ENCODE data around the gene GPR63. TPM values are rescaled to one million over a fixed set of nuclear protein-coding genes. Genes with fewer than 3 reads are reported as not detected.

The GPR63 gene
- total and polyA plus RNA-seq, 9 of the 15 experiments (the other 6 are each of a cell fraction or from before 2014, with no cell fraction given) = 1.6 to 5.1 (median 3.7) TPM

GRCh38 chr6:96809119-96809518 is 28.2 kb downstream of the GPR63 start:
- no peak overlapping the region for H3K9ac ChIP-seq (ENCODE audit: insufficient read depth in 1 of 2, low read depth in 2 of 2, low read length in 2 of 2)
- intact Hi-C loops (cut with micrococcal nuclease) = no loop called here
- no TSS peak for BruUV-seq (replicated peaks)
- no peak overlapping the region for H3K27ac ChIP-seq (ENCODE audit: extremely low read depth, low read depth, low read length)
- ChIA-PET POLR2A (no interaction called here), CTCF (ENCODE audit: low intra/inter-chr PET ratio) (no interaction called here)
- no peak overlapping the region for H3K4me2 ChIP-seq (ENCODE audit: insufficient read depth, low read length)
- H3K9me1 ChIP-seq (ENCODE audit: control insufficient read depth, insufficient read depth, low read length) = no peaks in the 10 kb centered on the region
- no peaks in the 10 kb centered on the region for H3K79me2 ChIP-seq (ENCODE audit: control insufficient read depth, insufficient read depth, low read length)
- H3K9me3 ChIP-seq (replicated peaks; ENCODE audit: control insufficient read depth, insufficient read depth, low read depth, low read length) = no peaks in the 10 kb centered on the region
- FAIRE-seq (peak; percentile 78), ATAC-seq (peak; percentile 95), DNase-seq (ENCODE audit: extremely low read depth in 1 of 4, low spot score in 3 of 4) (peak; percentile 37 to 71 (median 45))
- no peak overlapping the region for H3K4me3 ChIP-seq
- in situ Hi-C loops (cut with MboI) = no loop called here
- H2AFZ ChIP-seq (ENCODE audit: low read depth, low read length) = no peak overlapping the region
- peaks cover 0 to 4% of the 10 kb centered on the region in 2 experiments; a peak in 3 of 5 replicates for H3K4me1 ChIP-seq (replicated peaks in 1 of 2; ENCODE audit: control insufficient read depth in 2 of 2, insufficient read depth in 2 of 2, low read length in 2 of 2)
- no peaks in the 10 kb centered on the region for H4K20me1 ChIP-seq (replicated peaks; ENCODE audit: control insufficient read depth, insufficient read depth, low read length)
- no peaks in the 10 kb centered on the region for H3K36me3 ChIP-seq (ENCODE audit: control insufficient read depth, insufficient read depth, low read length)
- no peaks in the 10 kb centered on the region for H3K27me3 ChIP-seq (ENCODE audit: control insufficient read depth in 2 of 2, insufficient read depth in 2 of 2, low read length in 2 of 2)
- 0 out of 2 replicates have a peak, but pooled peaks have one; percentile 28 for TF ChIP-seq CC2D1A (IDR thresholded peaks at IDR 0.05)
- 0 out of 2 replicates have a peak, but pooled peaks have one; percentile 37 for TF ChIP-seq ADNP (tag; IDR thresholded peaks at IDR 0.05)
- TF ChIP-seq HDAC2 (IDR thresholded peaks at IDR 0.05) = peak; percentile 58; the same call in 1 of the 2 replicates
- TF ChIP-seq SPI1 (IDR thresholded peaks at IDR 0.05; ENCODE audit: borderline replicate concordance, low read depth, low read length) = no peak
- no peak for TF ChIP-seq NR2C1 (IDR thresholded peaks at IDR 0.05)
- TF ChIP-seq NR2C1 (tag; IDR thresholded peaks at IDR 0.05) = no peak
- TF ChIP-seq ATF7 (IDR thresholded peaks at IDR 0.05) = no peak
- TF ChIP-seq C11orf30 (IDR thresholded peaks at IDR 0.05; ENCODE audit: low read depth) = 0 out of 2 replicates have a peak, but pooled peaks have one; percentile 7
- TF ChIP-seq ZNF217 (CRISPR knock-in tag; IDR thresholded peaks at IDR 0.05) = no peak
- peak; percentile 38; the same call in 1 of the 2 replicates for TF ChIP-seq CEBPB (tag; IDR thresholded peaks at IDR 0.05)
- TF ChIP-seq CHAMP1 (IDR thresholded peaks at IDR 0.05) = no peak
- no peak for TF ChIP-seq CEBPG (CRISPR knock-in tag; IDR thresholded peaks at IDR 0.05)
- 0 out of 4 replicates have a peak, but pooled peaks of 1 of the 2 experiments have one; percentile 20 for TF ChIP-seq CEBPG (tag; conservative IDR thresholded peaks at IDR 0.05 in 1 of 2, IDR thresholded peaks at IDR 0.05 in 1 of 2)
- peak; percentile 29 for TF ChIP-seq DACH1 (IDR thresholded peaks at IDR 0.05; ENCODE audit: partially characterized antibody)
- peak; percentile 93 for TF ChIP-seq ARID1B (IDR thresholded peaks at IDR 0.05)
- no peak for TF ChIP-seq MLX (CRISPR knock-in tag; conservative IDR thresholded peaks at IDR 0.05)
- peak; percentile 41; the same call in 1 of the 2 replicates for TF ChIP-seq MAFK (IDR thresholded peaks at IDR 0.05; ENCODE audit: low read length)
- TF ChIP-seq CBFA2T2 (conservative IDR thresholded peaks at IDR 0.05) = peak; percentile 83
- peak; percentile 40; the same call in 1 of the 2 replicates for TF ChIP-seq CREM (IDR thresholded peaks at IDR 0.05; ENCODE audit: low read depth)
- TF ChIP-seq LARP7 (IDR thresholded peaks at IDR 0.05) = 0 out of 2 replicates have a peak, but pooled peaks have one; percentile 61
- TF ChIP-seq ATF2 (CRISPR knock-in tag; IDR thresholded peaks at IDR 0.05) = no peak
- TF ChIP-seq NFIC (IDR thresholded peaks at IDR 0.05) = peak; percentile 42; the same call in 1 of the 2 replicates
- TF ChIP-seq EHMT2 (IDR thresholded peaks at IDR 0.05) = peak; percentile 48; the same call in 1 of the 2 replicates
- TF ChIP-seq KLF16 (IDR thresholded peaks at IDR 0.05) = peak; percentile 53

Data from K562 (cell line).